ENCODE data around the gene CTCF.

The CTCF gene

DNA sequence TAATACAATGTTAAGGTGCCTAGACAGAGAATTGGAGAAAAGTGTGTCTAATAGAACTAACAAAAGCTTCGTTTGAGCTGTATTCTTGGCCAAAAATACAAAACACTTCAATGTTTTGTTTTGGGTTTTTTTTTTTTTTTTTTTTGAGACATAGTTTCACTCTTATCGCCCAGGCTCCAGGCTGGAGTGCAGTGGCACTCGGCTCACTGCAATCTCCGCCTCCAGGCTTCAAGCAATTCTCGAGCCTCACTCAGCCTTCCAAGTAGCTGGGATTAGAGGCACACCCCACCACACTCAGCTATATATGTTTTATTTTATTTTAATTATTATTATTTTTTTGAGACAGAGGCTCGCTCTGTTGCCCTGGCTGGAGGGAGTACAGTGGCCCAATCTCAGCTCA, 44.3 kb downstream of the CTCF start:
- DNase-seq = no peak

DNA sequence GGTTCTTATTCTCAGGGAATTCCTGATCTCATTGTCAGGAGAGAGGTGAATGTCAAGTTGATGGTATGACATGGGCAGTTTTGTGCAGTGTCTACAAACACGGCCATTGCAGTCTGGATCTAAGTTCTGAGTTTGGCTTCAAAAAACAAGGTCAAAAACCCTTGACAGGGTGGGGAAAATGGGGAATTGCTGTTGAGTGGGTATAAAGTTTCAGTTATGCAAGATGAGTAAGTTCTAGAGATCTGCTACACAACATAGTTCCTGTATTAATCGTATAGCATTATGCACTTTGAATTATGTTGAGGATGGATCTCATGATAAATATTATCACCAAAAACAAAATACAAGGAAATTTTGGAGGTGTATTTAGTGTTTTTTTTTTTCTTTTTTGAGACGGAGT, 46.0 kb downstream of the CTCF start:
- DNase-seq = no peak

DNA sequence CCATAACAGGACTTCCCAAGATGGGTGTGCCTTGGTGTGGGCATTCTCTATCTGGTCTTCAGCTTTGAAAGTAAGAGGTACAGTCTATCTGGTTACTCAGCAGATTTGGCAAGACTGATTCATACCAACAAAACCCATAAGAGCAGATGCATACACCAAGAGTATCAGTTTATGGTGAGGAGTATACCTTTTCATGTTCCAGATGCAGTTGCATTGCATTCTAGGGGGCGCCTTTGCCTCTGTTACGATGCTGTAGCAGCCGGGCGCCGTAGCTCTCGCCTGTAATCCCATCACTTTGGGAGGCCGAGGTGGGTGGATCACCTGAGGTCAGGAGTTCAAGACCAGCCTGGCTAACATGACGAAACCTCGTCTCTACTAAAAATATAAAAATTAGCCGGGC, 51.5 kb downstream of the CTCF start:
- DNase-seq = no peak

DNA sequence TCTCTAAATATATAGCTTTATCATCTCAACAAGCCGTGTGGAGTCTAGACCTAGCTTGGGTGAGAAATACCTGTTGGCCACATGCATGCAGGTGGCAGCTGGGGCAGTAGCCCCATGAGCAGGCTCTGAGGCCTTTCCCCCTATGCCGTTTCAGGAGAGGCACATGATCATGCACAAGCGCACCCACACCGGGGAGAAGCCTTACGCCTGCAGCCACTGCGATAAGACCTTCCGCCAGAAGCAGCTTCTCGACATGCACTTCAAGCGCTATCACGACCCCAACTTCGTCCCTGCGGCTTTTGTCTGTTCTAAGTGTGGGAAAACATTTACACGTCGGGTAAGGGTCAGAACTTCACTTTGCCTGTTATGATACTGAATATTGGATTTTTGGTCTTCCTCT, 65.9 kb downstream of the CTCF start:
- DNase-seq = no peak

DNA sequence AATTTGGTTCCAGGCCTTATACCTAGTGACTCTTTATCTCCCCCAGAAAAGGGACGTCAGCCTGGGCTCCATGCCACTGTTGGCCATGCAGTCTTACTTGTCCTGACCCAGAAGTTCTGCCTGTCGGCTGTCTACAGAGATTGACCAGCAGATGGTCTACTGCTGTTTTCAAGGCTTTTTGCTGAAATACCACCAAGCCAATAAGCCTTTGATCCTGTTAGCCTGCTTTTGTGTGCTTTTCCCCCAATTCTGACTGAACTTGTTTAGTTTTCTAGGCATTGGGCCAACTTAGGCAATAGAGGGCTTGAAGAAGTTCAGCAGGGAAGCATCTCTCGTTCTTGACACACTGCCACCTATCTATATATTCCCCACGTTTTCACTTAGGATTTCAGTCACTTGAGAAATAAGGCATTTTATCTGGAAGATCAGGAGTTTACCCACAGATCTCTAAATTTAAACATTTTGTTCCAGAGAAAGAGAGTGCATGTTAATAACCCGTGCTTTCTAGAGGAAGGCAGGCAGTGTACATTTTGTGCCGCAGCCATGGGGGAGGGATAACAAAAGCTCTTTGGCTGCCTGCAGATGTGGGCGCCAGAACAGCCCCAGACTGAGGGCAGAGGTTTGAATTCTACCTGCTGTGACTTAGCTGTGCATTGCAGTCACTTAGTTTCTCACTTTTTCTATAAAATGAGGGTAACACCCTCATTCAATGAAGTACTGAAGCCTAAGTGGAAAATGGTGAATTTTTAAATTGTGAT, 70.3 kb downstream of the CTCF start:
- no peak for DNase-seq

DNA sequence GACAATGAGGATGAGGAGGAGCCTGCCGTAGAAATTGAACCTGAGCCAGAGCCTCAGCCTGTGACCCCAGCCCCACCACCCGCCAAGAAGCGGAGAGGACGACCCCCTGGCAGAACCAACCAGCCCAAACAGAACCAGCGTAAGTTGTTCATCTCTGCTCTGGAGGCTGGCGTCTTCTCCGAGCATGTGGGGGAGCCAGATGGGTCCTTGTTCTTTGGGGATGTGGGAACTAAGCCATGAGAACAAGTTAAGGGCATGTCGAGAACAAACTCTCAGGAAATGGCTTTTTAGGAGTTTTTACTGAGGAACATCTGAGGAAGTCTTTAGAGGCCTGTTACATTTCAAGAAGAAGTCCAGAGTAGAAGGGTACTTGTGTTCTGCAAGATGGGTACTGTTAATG, 74.4 kb downstream of the CTCF start:
- DNase-seq = no peak

DNA sequence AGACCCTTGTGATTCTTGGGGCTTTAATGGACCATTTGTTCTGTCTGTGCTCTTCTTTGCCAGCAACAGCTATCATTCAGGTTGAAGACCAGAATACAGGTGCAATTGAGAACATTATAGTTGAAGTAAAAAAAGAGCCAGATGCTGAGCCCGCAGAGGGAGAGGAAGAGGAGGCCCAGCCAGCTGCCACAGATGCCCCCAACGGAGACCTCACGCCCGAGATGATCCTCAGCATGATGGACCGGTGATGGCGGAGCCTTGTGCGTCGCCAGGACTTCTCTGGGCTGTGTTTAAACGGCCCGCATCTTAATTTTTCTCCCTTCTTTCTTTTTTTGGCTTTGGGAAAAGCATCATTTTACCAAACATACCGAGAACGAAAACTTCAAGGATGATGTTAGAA, 75.3 kb downstream of the CTCF start:
- DNase-seq = no peak

DNA sequence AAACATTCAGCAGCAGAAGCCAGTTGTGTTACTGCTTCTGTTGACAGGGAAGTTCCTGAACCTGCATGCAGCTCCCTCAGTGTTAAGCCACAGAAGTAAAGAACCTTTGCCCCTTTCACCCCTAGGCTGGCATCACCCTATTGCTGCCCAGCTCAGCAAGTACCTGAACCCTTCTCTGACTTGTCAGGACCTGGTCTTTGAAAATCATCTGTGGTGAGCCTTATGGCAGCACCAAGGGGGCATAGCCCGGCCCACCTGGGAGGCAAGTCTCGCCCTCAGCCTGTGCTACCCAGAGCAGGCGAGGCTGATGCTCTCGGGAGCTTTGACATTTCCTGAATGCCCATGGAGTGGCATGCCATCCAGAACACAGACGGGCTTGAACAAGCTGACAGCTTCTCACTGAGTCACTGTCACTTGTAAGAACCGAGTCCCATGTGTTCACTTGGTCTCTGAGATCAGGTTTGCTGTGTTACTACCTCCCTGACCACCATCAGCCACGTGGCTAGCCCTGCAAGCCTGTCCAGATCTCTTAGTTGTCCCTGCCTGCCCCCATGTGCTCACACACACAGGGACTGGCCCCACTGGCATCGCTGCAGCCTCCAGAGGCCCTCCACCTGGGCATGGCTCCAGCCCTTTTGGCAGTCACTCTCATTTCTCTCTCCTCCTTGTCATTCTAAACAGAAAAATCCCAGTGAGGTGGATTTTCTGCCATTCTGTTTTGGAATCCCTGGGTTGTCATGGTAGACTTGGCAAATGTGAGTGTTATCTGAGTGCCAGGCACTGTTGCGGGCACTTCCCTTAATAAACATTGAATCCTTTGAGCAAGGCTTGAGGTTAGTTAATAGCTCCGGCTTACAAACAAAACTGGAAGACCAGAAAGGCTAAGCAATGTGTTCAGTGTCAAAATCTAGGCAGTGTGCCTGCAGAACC, 79.7 kb downstream of the CTCF start:
- DNase-seq = no peak

DNA sequence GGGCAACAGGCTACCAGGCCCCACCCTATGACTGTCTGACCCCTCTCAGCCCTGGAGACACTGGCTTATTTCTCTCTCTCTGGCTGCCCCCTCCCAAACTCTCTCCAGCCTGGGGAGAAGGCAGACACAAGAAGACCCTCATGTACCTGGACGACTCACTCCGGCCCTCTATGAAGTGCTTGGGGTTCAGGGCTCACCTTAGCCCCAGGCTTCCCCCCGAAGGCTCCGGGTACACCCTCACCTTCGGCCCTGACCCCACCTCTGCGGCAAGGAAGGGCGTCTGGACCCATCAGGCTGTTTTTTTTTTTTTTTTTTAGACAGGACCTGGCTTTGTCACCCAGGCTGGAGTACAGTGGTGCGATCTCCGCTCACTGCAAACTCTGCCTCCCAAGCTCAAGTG, 81.7 kb downstream of the CTCF start:
- DNase-seq = no peak

DNA sequence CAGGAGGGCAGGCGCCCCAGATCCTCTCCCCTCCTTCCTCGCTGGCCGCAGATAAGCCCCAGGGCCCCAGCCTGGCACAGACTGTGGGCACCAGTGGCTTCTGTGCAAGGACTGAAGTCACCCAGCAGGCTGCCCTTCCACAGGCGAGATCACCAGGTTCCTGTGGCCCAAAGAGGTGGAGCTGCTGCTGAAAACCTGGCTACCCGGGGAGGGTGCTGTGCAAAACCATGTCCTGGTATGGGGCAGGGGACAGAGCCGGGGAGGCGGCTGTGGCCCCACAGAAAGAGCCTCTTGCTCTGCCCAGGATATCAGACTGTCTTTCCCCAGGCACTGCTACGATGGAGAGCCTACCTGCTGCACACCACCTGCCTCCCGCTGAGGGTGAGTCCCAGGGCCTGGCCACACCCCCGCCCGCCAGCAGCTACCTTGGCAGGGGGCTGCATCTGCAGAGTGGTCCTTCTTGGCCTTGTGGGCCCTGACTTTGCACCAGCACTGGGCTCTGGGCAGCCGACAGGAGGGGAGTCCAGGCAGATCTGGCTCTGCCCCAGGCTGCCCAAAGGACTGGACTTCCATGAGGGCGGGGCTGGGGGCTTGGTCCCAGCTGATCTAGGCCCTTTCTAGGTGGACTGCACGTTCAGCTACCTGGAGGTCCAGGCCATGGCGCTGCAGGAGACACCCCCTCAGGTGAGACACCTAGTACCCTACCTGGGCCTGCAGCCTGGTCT, 83.2 kb downstream of the CTCF start:
- DNase-seq = no peak

DNA sequence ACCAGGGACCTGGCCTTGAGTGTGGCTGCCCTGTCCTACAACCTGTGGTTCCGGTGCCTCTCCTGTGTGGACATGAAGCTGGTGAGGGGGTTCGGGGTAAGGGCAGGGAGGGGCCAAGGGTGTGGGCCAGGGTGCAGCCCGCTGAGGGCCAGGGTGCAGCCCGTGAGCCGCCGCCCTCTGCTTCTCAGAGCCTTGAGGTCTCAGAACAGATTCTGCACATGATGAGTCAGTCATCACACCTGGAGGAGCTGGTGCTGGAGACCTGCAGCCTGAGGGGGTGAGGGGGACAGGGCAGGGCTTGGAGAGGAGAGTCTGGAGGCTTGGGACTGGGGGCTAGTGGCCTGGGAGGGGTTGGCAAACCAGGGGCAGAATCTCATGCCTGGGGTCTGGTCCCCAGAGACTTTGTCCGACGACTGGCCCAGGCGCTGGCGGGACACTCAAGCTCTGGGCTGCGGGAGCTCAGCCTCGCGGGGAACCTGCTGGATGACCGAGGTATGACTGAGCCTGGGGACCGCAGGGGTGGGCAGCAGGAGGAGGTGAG, 84.9 kb downstream of the CTCF start:
- no peak for DNase-seq

DNA sequence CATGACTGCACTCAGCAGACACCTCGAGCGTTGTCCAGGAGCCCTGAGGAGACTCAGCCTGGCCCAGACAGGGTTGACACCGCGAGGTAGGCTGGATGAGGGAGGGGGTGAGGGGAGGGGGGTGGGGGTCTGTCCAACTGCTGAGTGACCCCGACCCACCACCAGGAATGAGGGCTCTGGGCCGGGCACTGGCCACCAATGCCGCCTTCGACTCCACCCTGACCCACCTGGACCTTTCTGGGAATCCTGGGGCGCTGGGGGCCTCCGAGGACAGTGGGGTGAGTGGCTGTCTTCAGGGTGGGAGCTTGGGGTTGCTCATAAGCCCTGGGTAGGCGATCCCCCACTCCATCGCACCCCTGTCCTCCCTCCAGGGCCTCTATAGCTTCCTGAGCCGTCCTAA, 85.4 kb downstream of the CTCF start:
- DNase-seq = no peak

DNA sequence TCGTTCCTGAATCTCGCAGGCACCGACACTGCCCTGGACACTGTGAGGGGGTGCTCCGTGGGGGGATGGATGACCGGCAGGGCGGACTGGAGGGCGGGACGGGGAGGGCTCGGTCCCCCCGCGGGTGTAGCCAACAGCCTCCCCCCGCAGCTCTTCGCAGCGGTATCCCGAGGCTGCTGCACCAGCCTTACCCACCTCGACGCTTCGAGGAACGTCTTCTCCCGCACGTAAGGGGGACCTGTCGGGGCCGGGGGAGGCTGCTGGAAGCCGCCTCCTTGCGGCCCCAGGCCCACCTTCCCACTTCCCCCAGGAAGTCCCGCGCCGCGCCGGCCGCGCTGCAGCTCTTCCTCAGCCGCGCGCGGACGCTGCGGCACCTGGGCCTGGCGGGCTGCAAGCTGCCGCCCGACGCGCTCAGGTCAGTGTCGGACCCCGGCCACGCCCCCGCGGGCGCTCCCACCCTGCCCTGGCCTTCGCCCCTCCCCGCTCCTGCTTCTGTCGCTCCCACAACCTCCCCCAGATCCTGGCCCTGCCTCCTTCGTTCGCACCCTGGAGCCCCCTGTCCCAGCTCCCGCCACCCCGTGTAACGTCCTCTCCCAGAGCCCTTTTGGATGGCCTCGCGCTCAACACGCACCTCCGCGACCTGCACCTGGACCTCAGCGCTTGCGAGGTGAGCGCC, 85.9 kb downstream of the CTCF start:
- no peak for DNase-seq

DNA sequence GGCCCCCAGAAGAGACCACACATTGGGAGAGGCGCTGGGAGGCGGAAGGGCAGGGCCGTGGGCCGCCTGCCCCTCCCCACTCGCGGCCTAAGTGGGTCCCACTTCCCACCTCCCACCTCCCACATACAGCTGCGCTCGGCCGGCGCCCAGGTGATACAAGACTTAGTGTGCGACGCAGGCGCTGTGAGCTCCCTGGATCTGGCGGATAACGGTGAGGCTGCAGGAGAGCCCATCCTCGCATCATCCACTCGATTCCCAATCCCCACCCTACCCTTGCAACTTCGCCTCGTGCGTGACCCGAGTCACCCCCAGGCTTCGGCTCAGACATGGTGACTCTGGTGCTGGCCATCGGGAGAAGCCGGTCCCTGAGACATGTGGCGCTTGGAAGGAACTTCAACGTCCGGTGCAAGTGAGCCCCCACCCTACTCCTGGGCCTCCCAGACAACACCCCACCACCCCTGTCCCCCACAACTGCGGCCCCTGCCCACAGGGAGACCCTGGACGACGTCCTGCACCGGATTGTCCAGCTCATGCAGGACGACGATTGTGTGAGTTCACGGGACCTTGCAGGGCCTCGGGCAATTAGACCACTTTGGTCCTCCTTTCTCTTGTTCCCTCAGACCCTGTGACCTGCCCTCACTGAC, 86.6 kb downstream of the CTCF start:
- DNase-seq = no peak

DNA sequence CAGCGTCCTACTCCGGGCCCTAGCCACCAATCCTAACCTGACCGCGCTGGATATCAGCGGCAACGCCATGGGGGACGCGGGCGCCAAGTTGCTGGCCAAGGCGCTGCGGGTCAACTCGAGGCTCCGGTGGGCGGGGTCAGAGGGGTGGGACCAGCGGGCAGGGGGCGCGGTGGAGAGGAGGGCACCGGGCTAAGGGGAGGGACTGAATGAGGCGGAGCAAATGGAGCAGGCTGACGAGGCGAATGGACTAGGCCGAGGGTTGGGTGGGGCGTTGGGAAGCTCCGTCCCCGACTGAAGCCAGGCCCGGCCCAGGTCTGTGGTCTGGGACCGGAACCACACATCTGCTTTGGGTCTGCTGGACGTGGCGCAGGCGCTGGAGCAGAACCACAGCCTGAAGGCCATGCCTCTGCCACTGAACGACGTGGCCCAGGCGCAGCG, 87.2 kb downstream of the CTCF start:
- DNase-seq = no peak

DNA sequence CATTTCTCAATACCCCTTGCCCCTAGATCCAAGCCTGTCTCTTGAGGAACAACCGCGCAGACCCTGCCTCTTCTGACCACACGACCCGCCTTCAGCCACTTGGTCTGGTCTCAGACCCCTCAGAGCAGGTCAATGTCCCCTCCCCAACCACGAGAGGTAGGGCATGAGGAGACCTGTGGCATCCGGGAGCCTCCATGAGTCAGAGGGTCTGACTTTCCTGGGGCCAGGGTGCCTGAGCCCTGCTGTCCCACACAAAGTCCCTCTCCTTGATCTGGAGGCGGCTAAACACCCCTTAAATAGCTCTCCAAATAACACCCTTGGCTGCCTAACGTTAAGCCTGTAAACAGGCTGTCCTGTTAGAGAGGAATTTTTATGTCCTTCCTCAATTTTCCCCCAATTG, 87.7 kb downstream of the CTCF start:
- no peak for DNase-seq

DNA sequence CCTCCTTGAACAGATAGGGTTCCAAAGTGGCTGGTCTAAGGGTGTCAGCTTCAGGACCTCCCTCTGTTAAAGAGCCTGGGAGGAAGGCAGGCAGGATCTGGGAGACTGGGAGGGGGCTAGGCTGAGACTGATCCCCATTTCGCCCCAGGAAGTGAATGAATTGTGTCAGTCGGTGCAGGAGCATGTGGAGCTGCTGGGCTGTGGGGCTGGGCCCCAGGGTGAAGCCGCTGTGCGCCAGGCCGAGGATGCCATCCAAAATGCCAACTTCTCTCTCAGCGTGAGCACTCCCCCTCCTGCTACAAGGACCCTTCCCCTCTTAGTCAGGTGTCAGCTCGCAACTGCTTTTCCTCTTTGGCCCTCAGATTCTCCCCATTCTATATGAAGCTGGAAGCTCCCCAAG, 88.7 kb downstream of the CTCF start:
- DNase-seq = no peak

DNA sequence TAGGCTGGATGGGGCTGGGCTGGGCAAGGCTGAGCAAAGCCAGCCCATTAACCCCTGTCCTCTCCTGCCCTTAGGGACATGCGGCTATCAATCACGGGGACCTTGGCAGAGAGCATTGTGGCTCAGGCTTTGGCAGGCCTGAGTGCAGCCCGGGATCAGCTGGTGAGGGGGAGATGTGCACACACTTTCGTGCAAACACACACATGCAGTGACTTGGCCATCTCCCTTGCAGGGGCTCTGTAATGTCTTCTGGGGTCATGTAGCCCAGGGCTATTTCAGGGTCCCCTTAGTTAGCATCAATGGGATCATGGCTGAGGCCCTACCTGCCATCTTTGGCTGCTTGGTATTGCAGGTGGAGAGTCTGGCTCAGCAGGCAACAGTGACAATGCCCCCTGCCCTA, 89.5 kb downstream of the CTCF start:
- no peak for DNase-seq

DNA sequence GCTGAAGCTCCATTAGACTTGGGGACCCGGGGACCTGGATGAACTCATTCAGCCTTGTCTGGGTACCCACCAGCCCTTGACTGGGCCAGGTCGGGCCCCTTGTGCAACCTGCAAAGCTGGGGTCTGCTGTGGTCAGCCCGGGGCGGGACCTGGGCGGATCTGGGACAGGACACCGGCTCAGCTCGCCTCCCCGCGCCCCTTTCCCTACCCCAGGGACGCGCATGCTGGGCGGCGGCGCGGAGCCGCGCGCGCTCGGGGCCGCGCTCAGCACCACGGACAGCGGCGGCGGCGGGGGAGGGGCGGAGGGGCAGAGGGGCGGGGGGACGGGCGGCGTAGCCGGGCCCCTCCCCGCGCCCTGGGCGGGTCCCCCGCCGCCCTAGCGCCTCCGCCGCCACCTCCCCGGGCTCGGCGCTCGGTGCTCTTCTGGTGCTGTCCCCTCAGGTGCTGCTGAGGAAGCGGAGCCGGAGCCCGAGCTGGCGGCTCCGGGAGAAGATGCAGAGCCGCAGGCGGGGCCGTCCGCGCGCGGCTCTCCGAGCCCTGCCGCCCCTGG, 90.3 kb downstream of the CTCF start:
- no peak for DNase-seq

DNA sequence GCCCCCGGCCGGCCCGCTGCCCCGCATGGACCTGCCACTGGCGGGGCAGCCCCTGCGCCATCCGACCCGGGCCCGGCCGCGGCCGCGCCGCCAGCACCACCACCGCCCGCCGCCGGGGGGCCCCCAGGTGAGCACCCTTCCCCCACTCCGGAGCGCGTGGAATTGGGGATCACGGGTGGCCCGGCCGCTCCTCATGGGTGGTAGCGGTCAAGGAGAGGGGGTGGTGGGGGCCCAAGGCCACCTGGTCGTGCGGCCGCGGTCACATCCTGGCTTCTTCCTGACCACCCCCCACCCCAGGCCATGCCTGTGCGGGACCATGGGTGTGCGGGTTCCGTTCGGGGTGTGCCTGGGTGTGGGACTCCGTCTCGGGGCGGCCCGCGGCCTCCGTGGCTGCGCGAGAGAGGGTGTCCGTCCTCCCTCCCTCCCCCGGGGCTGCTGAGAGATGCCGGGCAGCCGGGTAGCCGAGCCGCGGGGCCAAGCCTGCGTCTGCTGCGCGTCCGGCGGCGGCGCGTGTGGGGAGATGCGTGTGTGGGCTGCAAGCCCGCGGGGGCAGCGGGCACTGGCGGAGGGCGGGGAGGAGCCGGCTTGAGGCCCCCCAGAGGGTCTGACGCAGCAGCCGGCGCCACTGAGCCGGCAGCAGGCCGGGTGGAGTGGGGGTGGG, 90.9 kb downstream of the CTCF start:
- DNase-seq = no peak

DNA sequence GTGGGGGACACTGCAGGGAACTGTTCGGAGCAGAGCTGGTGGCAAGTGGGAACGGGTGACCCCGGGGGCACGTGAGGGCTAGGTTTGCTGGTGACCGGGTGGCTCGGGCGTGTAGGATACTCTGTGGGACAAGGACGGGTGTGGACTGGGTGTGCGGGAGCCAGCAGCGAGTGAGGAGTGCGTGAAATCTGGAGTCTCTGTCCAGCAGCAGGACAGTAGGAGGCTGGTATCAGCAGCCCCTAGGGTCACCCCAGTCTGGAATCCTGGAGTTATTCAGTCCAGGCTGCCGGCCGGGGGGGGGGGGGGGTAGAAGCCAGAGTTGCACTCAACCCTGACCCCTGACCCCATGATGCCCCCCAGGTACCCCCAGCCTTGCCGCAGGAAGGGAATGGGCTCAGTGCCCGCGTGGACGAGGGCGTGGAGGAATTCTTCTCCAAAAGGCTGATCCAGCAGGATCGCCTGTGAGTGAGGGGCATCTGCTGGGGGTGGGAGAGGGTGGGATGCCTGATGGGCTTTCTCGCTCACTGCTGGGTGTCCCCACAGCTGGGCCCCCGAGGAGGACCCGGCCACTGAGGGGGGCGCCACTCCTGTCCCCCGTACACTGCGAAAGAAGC, 91.6 kb downstream of the CTCF start:
- DNase-seq = no peak

All from NCI-H774 (cell line).